Measurements from ENCODE around the gene INSC. TPM values are rescaled to one million over a fixed set of nuclear protein-coding genes. Genes with fewer than 3 reads are reported as not detected.

The INSC gene
- total and polyA plus RNA-seq, 9 of the 15 experiments (the other 6 are each of a cell fraction or from before 2014, with no cell fraction given): not detected

DNA sequence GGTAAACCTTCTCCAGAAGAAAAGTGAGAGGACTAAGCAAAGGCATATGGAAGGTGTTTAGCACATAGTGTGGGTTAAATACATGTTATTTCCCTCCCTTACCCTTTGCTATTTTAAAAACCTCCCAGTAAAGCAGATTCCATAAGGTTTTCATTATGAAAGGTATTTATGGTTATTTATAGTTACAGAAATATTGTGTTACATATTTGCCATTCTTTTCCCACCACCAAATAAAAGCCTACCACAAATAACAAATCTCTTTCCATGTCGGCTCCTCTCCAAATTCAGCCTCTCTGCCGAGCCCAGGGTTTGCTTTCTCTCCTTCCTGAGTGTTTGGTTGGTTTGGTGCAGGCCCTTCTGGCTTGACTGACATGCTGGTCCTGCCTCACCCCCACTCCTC, 64.4 kb downstream of the INSC start (continued):
- TF ChIP-seq ZNF384 (IDR thresholded peaks at IDR 0.05; ENCODE audit: low read depth, low read length) (no peak), FIP1L1 (IDR thresholded peaks at IDR 0.05; ENCODE audit: low read depth, low read length, poor library complexity, severe bottlenecking) (no peak), ZNF165 (CRISPR knock-in tag; IDR thresholded peaks at IDR 0.05; ENCODE audit: borderline replicate concordance) (no peak), NR2F6 (CRISPR knock-in tag; IDR thresholded peaks at IDR 0.05) (no peak), HMG20B (CRISPR knock-in tag; IDR thresholded peaks at IDR 0.05) (no peak), ZNF184 (CRISPR knock-in tag; IDR thresholded peaks at IDR 0.05) (no peak), CREB1 (IDR thresholded peaks at IDR 0.05) (no peak), CREB1 (CRISPR knock-in tag; IDR thresholded peaks at IDR 0.05) (no peak)
- TF ChIP-seq, protein P1, sequence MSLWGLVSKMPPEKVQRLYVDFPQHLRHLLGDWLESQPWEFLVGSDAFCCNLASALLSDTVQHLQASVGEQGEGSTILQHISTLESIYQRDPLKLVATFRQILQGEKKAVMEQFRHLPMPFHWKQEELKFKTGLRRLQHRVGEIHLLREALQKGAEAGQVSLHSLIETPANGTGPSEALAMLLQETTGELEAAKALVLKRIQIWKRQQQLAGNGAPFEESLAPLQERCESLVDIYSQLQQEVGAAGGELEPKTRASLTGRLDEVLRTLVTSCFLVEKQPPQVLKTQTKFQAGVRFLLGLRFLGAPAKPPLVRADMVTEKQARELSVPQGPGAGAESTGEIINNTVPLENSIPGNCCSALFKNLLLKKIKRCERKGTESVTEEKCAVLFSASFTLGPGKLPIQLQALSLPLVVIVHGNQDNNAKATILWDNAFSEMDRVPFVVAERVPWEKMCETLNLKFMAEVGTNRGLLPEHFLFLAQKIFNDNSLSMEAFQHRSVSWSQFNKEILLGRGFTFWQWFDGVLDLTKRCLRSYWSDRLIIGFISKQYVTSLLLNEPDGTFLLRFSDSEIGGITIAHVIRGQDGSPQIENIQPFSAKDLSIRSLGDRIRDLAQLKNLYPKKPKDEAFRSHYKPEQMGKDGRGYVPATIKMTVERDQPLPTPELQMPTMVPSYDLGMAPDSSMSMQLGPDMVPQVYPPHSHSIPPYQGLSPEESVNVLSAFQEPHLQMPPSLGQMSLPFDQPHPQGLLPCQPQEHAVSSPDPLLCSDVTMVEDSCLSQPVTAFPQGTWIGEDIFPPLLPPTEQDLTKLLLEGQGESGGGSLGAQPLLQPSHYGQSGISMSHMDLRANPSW (CRISPR knock-in tag; IDR thresholded peaks at IDR 0.05): no peak

DNA sequence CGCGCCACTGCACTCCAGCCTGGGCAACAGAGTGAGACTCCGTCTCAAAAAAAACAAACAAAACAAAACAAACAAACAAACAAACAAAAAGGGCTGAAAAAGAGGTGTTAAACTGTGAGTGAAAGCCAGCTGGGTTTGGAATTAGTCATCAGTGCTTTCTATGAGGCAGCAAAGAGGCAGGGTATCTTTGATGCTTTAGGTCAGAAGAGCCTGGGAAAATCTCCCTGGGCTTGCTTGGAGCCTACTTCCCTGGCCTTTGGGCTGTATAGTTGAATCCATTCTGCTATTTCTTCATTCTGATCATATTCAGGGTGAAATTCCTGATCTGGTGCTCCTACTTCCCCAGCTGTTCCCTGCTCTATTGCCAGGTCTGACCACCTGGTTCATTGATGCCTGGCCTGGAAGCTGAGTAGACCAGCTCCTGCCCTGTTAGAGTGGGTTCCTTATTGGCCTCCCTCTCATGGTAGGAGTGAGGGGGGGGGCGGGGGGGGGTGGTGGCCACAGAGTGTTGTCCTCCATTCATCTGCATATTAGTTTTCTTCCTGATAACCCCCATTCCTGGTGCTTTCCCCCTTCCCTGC, 65.6 kb downstream of the INSC start:
- no peaks in the 10 kb centered on the region for H3K79me2 ChIP-seq (ENCODE audit: control insufficient read depth, insufficient read depth, low read length)
- H3K27me3 ChIP-seq (ENCODE audit: control insufficient read depth in 2 of 2, insufficient read depth in 2 of 2, low read length in 2 of 2): peaks cover 0 to 13% of the 10 kb centered on the region in 2 experiments; a peak in 3 of 5 replicates
- intact Hi-C loops (cut with micrococcal nuclease): no loop called here
- no peaks in the 10 kb centered on the region; a peak in 1 of 5 replicates for H3K4me1 ChIP-seq (replicated peaks in 1 of 2; ENCODE audit: control insufficient read depth in 2 of 2, insufficient read depth in 2 of 2, low read length in 2 of 2)
- CTCF ChIA-PET (ENCODE audit: low intra/inter-chr PET ratio): no interaction called here
- ATAC-seq (no peak), FAIRE-seq (no peak), DNase-seq (ENCODE audit: extremely low read depth in 1 of 4, low spot score in 3 of 4) (no peak)
- WGBS (ENCODE audit: insufficient coverage, low coverage, missing lambda C conversion rate): 0% methylated on average over 1 of the region's 4 CpGs
- in situ Hi-C loops (cut with MboI): no loop called here
- no peaks in the 10 kb centered on the region for H4K20me1 ChIP-seq (replicated peaks; ENCODE audit: control insufficient read depth, insufficient read depth, low read length)
- H3K9ac ChIP-seq (ENCODE audit: insufficient read depth in 1 of 2, low read depth in 2 of 2, low read length in 2 of 2): no peak overlapping the region
- H2AFZ ChIP-seq (ENCODE audit: low read depth, low read length): no peak overlapping the region
- POLR2A ChIA-PET: interaction anchor here (0.6 kb wide), 2 partner anchors 23 to 745 kb away, joined by 3 to 4 read pairs; no protein-coding TSS in a partner anchor
- no TSS peak for BruUV-seq (replicated peaks)
- no peak overlapping the region for H3K4me3 ChIP-seq
- no peaks in the 10 kb centered on the region for H3K36me3 ChIP-seq (ENCODE audit: control insufficient read depth, insufficient read depth, low read length)
- no peaks in the 10 kb centered on the region for H3K9me1 ChIP-seq (ENCODE audit: control insufficient read depth, insufficient read depth, low read length)
- H3K27ac ChIP-seq (ENCODE audit: extremely low read depth, low read depth, low read length): no peak overlapping the region
- no peaks in the 10 kb centered on the region for H3K9me3 ChIP-seq (replicated peaks; ENCODE audit: control insufficient read depth, insufficient read depth, low read depth, low read length)
- no peak overlapping the region for H3K4me2 ChIP-seq (ENCODE audit: insufficient read depth, low read length)
- TF ChIP-seq PHF21A (IDR thresholded peaks at IDR 0.05; ENCODE audit: borderline replicate concordance, low read depth) (no peak), GATAD2A (IDR thresholded peaks at IDR 0.05) (no peak), PCBP1 (IDR thresholded peaks at IDR 0.05; ENCODE audit: low read depth, low read length, poor library complexity, severe bottlenecking) (no peak), SMARCB1 (IDR thresholded peaks at IDR 0.05; ENCODE audit: insufficient read length, low read depth) (no peak), PHB (CRISPR knock-in tag; IDR thresholded peaks at IDR 0.05) (no peak), NONO (IDR thresholded peaks at IDR 0.05; ENCODE audit: low read depth in 2 of 2, low read length in 1 of 2) (no peak), FOSL1 (tag; conservative IDR thresholded peaks at IDR 0.05) (no peak)
- TF ChIP-seq, protein P2, sequence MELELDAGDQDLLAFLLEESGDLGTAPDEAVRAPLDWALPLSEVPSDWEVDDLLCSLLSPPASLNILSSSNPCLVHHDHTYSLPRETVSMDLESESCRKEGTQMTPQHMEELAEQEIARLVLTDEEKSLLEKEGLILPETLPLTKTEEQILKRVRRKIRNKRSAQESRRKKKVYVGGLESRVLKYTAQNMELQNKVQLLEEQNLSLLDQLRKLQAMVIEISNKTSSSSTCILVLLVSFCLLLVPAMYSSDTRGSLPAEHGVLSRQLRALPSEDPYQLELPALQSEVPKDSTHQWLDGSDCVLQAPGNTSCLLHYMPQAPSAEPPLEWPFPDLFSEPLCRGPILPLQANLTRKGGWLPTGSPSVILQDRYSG (tag; conservative IDR thresholded peaks at IDR 0.05; ENCODE audit: low read depth): no peak
